ENCODE measurements around the gene NT5M.
A peak's percentile ranks its signal among the peaks of the same experiment; 100 is the strongest.
"Not testable (repeated sequence)": the region's sequence is repeated elsewhere in the genome, so short reads cannot be mapped to it uniquely, and the experiment has no call there.

NT5M gene

DNA sequence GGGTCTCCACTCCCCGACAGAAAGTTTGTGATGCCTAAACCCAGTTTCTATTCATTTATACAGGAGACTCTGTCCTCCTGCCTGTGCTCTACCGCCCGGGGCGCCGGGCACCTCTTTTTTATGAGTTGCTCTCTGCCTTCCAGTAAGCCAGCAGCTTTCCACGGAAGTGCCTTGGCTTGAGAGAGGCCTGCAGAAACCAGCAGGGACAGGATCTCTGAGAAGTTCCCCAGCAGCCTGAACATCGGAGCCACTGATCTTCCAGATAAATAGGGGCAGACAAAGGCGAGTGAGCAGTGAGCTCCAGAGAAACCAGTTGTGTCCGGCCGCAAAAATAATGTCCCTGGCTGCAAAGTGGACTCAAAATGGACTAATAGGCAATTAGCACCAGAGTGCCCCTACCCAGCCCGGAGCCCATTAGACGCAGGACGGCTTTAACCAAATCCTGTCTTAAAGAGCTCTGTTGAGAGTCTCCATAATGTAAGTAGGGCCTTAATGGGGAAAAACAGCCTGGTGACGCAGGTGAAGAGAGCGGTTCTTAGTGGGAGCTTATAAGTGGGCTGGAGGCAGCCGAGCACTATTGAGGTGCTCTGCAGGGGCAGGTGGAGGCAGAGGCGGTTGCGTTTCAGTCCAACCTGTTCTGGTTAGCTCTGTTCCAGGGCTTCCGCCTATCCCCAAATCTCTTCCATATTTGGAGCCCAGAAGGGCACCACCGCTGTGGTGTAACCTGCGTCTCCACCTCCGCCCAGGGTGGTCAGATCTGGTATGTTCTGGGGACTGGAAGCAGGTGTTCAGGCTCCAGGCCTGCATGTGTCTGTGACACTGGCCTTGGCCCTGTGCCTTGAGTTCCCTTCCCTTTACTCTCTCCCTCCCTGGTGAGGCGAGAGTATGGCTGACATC is 74.1 kb downstream of the NT5M start:
- no peak for DNase-seq (ENCODE audit: low read depth)

DNA sequence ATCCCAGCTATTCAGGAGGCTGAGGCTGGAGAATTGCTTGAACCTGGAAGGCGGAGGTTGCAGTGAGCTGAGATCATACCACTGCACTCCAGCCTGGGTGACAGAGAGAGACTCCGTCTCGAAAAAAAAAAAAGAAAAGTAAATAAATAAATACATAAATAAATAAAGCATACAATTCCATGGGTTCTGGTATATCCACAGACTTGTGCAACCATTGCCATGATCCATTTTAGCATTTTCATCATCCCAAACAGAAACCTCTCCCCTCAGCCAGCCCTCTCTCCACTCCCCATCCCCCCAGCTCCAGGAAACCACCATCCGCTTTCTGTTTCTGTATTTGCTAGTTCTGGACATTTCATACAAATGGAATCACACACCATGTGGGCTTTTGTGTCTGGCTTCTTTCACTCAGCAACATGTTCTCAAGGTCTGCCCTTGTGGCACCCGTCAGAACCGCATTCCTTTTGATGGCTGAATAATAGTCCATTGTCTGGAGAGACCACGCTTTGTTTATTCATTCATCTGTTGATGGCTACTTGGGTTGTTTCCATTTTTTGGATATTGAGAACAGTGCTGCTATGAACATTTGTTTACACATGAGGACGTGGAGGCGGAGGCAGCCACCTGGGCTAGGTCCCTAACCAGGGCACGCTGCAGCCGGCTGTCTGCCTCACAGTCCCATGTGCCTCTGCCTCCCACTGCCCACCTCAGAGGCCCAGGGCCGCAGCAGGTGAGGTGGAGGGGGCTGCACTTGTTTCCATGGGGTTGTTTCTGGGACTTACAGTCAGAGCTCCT is 76.2 kb downstream of the NT5M start:
- DNase-seq (ENCODE audit: low read depth), result no peak

DNA sequence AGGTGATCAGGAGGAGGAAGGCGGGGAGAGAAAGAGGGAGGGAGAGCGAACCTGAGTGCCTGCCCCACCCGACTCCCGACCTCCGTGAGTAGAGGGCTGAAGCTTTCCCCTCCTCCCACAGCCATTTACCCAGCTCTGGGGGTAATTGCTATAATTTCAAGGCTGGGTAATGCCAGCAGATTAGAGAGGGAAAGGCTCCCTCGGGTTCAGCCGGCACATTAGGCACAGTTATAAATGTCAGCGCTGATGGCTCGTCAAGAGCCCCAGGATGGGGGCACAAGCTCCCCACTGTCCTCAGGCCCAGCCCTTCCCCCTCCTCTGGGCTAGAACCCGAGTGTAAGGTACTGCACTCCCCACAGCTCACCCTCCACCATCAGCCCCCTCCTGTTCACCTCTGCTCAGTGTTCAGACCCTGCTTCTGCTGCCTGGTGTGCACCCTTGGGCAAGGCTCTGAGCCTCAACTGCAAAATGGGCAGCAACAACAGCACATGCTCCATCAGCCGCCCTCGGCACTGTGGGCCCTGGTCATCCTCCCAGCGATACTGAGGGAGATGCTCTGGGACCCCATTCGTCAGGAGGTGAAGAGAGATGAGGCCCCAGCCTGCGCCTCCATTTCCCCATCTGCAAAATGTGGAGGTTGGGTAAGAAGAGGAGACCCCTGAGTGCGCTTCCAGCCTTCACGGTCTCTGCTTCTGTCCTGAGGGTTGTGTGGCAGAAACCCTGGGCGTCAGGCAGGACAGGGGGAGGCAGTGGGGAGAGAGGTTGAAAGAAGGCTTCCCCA is 77.2 kb downstream of the NT5M start:
- no peak for DNase-seq (ENCODE audit: low read depth)

DNA sequence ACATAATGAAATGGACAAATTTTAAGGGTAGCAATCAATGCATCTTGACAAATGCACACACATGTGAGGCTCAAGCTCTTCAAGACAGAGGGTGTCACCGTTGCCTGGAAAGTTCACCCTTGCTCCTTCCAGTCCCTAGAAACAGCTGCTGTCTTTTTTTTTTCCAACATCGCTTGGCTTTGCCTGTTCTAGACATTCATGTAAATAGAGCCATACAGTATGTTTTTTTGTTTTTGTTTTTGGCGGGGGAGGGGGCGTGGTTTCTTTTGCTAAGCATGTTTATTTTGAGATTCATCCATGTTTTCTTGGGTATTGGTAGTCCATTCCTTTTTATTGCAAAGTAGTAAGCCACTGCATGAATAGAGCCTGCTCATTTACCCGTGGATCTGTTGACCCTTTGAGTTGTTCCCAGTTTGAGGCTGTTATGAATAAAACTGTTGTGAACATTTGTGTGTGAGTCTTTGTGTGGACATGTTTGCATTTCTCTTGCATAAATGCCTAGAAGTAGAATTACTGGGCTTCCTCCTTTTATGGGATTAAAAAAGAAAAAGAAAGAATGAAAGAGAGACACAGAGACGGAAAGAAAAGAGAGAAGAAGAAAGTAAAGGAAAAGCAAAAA is 78.4 kb downstream of the NT5M start:
- no peak for DNase-seq (ENCODE audit: low read depth)

DNA sequence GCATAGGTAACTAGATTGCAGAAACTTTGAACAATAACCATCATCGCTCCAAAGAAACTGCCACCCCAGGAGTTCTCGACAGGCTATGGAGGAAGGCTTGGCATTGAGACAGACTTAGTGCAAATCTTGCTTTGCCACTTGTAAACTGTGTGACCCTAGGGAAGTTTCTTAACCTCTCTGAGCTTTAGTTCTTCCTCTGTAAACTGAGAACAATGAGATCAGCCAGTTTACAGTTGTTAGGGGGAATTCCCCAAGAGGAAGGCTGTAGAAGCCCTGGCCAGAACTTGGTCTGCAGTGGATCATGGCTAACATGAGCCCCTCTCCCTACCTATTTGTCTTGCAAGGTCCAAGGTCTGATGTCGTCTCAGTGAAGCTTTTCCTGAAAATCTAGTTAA is 78.9 kb downstream of the NT5M start:
- DNase-seq (ENCODE audit: low read depth), result no peak

DNA sequence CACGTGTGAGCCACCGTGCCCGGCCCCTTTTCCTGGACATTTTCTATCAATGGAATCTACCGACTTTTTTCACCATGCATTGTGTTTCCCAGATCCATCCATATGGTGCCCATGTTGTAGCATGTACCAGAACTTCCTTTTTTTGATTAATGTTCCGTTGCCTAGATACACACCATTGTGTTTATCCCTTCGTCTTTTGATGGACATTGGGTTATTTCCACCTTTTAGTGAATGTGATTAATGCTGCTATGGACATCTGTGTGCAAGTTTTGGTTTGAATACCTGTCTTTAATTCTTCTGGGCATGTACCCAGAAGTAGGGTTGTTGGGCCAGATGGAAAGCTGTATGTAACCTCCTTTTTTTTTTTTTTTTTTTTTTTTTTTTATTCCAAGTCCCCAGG is 79.8 kb downstream of the NT5M start:
- DNase-seq (ENCODE audit: low read depth), result no peak

DNA sequence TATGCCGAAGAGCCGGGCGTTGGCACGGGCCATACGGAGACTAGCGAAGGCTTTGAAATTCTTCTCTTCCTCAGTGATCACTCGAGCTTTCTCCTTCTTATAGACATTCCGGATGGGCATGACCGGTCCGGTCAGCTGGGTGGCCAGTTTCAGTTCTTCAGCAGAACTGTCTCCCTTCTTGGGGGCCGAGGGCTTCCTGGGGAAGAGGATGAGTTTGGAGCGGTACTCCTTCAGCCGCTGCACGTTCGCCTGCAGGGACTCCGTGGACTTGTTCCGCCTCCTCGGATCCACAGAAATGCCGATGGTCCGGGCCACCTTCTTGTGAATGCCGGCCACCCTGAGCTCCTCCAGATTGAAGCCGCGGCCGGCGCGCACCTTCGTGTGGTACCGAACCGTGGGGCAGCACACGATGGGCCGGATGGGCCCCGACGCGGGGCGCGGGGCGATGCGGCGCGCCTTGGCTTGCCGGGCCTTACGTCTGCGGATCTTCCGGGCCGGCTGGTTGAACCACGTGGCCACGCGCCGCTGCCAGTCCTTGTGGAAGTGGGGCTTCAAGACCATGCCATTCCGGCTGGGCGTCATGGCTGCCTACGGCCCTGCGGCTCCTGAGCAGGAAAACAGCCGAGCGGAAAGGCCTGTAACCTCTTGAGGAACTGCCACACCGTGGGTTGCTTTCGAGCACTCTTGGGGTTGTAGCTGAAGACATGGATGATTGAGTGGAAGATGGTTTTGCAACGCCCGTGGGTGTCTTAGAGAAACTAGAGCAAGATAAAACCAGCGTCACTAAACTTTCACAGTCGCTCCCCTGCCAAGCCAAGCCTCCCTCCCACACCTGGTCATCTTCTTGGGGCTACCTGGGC is 80.5 kb downstream of the NT5M start:
- DNase-seq (ENCODE audit: low read depth), result not testable (repeated sequence)

DNA sequence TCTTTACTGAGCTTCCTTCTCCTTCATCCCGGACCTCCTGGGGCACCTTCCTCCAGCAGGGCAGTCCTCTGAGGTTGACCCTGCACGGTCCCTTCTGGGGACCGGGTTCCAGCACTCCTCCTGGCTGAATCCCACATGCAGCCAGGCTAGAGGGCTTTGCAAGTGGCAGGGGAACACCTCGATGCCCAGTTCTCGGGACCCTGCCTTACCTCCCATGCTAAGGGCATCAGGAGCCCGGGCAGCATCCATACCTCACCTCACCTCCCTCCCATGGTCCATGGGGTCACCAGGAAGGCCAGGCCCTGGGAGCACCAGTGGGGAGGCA is 81.1 kb downstream of the NT5M start:
- no peak for DNase-seq (ENCODE audit: low read depth)

DNA sequence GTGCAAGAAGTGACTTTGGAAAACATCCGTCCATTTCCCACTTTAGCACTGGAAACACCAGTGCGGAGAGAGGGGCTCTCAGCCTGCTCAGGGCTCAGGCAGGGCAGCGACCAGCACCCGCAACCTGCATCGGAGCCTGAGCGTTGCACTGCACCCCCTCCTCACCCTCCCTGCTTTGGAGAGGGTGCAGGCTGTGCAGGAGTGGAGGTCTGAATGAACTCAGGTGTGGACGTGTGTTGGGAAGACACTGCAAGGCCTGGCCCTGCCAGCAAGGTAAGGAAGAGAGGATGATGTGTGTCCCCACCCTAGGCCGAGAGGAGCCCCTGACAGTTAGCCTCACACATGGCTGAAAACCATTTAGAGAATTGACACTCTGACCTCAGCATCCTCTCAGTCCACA is 81.8 kb downstream of the NT5M start:
- no peak for DNase-seq (ENCODE audit: low read depth)

DNA sequence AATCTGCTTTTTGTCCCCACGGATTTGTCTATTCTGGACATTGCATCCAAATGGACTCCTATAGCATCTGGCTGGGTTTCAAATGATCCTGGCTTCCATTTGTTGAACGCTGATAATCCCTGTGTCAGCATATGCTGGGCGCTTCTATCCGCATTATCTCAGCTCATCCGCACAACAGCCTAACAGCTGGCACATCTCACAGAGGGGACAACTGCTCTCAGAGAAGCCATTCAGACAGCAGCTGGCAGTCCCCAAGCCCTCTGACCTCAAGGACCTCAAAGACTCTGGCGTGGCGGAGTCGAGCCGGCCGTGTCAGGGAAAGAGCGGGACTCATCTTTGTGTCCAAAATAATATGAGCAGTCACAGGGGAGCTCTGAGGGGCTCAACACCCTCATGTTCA is 82.3 kb downstream of the NT5M start:
- no peak for DNase-seq (ENCODE audit: low read depth)

DNA sequence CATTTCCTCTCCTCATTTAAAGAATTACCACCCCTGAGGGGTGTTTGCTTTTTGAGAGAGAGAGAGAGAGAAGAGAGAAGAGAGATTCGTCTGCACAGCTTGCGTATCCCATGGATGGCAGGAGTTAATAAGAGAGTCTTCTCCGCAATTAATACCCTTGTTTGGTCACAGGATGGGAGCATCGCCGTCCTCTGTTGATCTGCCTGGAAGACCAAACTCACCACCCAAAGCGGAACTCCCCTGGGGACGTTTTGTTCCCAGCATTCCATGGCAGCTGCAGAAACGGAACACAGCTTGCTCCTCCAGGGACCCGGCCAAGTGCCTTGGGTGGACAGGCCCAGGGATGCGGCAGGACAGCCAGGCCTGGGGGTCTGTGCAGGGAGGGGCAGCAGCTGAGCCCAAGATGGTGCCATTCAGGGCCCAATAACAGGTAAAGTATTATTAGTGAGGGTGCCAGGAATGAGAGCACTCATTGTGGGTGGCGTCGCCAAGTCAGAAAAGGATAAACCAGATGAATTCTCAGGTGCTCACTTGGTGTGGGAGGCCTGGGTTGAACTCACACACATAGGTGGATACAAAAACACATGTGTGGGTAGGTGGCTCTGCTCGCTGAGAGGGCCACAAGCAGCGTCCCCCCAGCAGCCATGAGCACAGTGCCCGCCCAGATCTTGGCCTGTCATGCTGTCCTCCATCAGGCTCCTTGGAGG is 83.1 kb downstream of the NT5M start:
- no peak for DNase-seq (ENCODE audit: low read depth)

DNA sequence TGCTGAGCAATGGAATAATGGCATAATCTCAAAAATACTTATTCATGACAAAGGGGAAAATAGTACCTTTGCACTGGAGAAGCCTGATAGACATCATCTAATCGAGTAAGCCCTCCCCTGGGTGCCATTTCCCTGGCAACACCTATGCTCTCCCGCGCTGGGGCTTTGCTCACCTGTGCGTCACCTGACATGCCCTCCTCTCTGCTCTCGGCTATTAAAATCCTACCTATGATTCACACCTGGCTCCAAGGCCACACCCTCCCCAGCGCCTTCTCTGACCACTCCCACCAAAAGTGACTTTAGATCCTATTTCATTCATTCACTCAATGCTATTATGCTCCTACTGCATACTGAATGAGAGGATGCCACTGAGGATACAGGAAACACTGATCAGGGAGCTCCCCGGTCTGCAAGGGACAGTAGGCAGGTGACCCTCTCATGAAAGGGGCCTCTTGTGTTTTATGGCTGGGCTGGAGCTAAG is 83.9 kb downstream of the NT5M start:
- no peak for DNase-seq (ENCODE audit: low read depth)

DNA sequence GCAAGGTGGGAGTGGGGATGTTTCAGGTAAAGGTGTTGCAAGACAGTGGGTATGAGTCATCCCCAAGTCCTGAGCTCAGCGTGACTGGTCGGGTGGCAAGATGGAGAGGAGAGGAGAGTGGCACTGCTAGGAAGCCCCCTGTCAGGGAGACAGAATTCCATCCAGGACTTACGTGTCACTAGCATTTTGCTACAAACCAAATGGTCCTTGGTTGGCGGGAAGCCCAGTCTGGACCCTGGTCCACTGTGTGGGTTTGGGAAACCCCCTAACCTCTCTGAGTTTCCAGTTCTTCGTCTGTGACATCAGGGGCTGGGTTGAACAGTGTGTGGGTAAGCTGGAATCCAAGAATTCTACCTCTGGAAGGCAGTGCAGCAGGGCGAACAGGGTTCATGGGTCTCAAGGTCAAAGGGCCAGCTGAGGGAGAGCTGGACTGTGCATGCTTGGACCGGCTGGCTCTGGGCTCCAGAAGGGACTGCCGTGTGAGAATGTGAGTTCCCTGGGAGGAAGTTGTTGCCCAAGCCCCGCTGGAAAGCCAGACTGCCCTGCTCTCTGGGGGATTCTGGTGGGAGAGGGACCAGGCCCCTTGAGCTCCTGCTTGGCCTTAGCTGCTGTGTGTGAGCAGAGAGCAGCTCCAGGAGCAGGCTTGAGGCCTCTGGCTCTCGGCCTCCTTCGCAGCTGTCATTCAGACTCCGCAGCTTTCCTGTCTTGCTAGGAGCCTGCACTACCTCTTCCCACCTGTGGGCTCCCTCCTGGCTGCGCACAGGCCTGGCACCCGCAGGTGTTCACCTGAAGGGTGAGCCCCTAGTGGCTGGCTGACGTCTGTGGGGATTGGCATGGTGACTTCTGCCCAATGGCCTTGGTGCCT is 84.6 kb downstream of the NT5M start:
- no peak for DNase-seq (ENCODE audit: low read depth)

DNA sequence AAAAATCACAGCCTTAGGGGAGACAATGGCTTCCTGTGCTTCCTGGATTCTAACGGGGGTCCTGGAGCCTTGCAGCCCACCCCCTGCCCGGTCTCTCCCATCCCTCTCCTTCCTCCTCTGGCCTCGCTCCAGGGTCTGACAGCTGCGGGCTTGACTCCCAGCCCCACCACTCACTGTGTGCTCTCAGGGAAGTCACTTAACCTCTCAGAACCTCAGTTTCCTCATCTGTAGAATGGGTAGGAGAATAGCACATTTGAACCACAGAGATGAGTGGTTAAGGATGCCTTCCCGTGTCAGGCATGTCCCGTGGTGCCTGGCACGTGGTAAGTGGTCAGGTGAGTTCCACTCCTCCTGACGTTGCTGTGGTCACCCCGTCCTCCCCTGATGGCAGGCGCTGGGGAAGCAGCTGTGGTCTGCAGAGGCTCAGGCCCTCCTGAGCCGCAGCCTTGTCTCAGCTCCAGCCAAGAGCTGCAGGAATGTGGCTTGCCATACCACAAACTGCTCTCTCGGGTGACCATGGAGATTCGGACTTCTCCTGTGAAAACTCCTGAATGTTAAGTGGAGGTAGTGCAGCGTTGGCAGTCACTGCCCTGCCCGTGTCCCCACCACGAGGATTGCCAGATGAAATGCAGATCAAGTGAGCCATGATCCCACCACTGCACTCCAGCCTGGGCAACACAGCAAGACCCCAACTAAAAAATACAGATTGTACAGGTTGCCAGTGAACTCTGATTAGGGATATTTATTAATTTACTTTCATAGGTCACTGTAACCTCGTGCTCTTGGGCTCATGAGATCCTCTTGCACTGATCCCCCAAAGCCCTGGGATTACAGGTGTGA is 85.7 kb downstream of the NT5M start:
- DNase-seq (ENCODE audit: low read depth), result no peak

DNA sequence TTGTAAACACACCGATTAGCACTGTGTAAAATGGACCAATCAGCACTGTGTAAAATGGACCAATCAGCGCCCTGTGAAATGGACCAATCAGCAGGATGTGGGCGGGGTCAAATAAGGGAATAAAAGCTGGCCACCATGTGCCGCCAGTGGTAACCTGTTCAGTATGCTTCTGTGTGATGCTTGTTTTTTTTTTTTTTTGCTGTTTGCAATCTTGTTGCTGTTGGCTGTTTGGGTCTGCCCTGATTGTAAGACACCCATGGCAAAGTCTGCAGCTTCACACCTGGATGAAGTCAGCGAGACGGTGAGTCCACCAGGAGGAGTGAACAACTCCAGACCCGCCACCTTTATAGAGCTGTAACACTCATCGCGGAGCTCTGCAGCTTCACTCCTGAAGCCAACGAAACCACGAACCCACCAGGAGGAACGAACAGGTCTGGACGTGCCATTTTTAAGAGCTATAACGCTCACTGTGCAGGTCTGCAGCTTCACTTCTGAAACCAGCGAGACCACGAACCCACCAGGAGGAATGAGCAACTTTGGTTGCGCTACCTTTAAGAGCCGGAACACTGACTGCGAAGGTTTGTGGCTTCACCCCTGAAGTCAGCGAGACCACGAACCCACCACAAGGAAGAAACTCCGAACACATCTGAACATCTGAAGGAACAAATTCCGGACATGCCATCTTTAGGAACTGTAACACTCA is 88.6 kb downstream of the NT5M start:
- DNase-seq (ENCODE audit: low read depth), result peak; percentile 35

DNA sequence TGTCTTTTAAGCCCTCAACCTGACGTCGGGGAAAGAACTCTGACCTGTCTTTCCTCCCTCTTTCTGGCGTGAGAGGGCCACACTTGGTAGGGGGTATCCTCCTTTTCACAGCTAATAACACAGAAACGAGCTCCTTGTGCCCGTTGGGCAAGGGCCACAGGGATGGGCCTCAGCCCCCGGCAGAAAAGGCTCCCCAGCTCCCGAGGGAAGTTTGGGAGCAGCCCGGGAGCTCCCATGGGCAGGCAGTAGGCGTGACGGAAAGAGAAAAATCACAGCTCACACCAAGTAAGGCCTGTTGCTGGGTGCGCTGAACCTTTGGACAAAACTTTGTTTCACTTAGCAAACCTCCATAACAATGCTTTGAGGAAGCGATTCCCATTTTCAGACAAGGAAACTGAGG is 90.8 kb downstream of the NT5M start:
- no peak for DNase-seq (ENCODE audit: low read depth)

DNA sequence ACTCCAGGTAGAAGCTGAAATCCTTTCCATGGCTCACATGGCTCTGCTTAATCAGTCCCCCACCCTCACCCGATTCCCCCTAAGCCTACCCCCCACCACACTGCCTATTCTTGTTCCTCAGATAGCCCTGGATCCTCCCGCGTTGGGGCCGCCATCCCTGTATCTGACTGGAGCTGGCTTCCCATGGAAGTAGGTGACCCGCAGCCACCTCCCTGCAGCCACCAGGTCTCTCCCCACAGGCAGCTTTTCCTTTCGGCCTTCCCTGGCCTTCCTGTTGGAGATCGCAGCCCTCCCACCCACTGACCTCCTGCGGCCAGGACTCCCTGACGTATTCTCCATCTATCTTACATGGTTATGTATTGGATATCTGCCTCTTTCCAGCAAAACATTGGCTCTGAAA is 91.3 kb downstream of the NT5M start:
- no peak for DNase-seq (ENCODE audit: low read depth)

DNA sequence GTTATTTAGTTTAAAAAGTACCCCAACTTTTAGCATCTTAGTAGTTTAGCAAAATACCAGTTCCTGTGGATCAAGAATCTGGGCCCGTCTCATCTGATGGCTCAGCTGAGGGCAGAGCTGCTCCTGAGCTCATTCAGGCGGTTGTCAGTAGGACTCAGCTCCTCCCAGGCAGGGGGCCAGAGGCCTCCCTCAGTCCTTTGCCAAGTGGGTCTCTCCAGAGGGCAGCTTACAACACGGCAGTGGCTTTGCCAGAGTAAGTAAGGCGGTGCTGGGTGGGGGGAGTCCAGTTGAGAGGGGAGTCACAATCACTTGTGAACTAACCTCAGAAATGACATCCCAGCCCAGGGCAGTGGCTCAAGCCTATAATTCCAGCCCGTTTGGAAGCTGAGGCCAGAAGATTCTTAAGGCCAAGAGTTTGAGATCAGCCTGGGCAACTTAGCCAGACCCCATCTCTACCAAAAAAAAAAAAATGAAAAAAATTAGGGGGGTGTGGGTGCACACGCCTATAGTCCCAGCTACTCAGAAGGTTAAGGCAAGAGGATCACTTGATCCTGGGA is 92.2 kb downstream of the NT5M start:
- no peak for DNase-seq (ENCODE audit: low read depth)
